Measurements from ENCODE around the gene PPP1CB.

Gene PPP1CB

GRCh38 chr2:28752631-28753376 is 1.2 kb downstream of the PPP1CB start:
- H2AFZ ChIP-seq (ENCODE audit: low read length): no peak overlapping the region
- peaks cover 35% of the 10 kb centered on the region for H4K20me1 ChIP-seq (ENCODE audit: insufficient read depth, low read length)
- no peaks in the 10 kb centered on the region for H3K36me3 ChIP-seq (replicated peaks; ENCODE audit: insufficient read depth, low read length)
- peaks cover 22% of the 10 kb centered on the region for H3K4me1 ChIP-seq (ENCODE audit: low read length)
- H3K9ac ChIP-seq (ENCODE audit: low read length): peak overlapping the region; percentile 97
- H3F3A ChIP-seq (ENCODE audit: insufficient read depth, low read length): peaks cover 15% of the 10 kb centered on the region
- peak overlapping the region; percentile 69 for H3K4me2 ChIP-seq (ENCODE audit: low read depth, low read length)
- H3K4me3 ChIP-seq (ENCODE audit: low read length): peak overlapping the region; percentile 93
- H3K27me3 ChIP-seq (replicated peaks; ENCODE audit: insufficient read depth, low read length): no peaks in the 10 kb centered on the region
- H3K79me2 ChIP-seq (ENCODE audit: low read length): peaks cover 61% of the 10 kb centered on the region
- no peaks in the 10 kb centered on the region for H3K9me3 ChIP-seq (replicated peaks; ENCODE audit: insufficient read depth, low read length)
- H3K27ac ChIP-seq (ENCODE audit: low read length): peak overlapping the region; percentile 96
- TF ChIP-seq CTCF (IDR thresholded peaks at IDR 0.05; ENCODE audit: low read length): no peak
- TF ChIP-seq EZH2phosphoT487 (IDR thresholded peaks at IDR 0.05; ENCODE audit: low read length): no peak
- no peak for TF ChIP-seq EZH2 (optimal IDR thresholded peaks at IDR 0.05; ENCODE audit: low read depth, low read length)
- peak; percentile 9 for DNase-seq
- no peaks in the 10 kb centered on the region for H3K9me2 ChIP-seq (replicated peaks; ENCODE audit: insufficient read depth, low read length)

GRCh38 chr2:28754321-28754720 is 2.7 kb downstream of the PPP1CB start:
- TF ChIP-seq EZH2phosphoT487 (IDR thresholded peaks at IDR 0.05; ENCODE audit: low read length) (no peak), EZH2 (optimal IDR thresholded peaks at IDR 0.05; ENCODE audit: low read depth, low read length) (no peak), CTCF (IDR thresholded peaks at IDR 0.05; ENCODE audit: low read length) (no peak)
- H3K9ac ChIP-seq (ENCODE audit: low read length): no peak overlapping the region
- H3K4me2 ChIP-seq (ENCODE audit: low read depth, low read length): no peak overlapping the region
- no peaks in the 10 kb centered on the region for H3K27me3 ChIP-seq (replicated peaks; ENCODE audit: insufficient read depth, low read length)
- H3K79me2 ChIP-seq (ENCODE audit: low read length): peaks cover 76% of the 10 kb centered on the region
- H3K27ac ChIP-seq (ENCODE audit: low read length): no peak overlapping the region
- peaks cover 14% of the 10 kb centered on the region for H3K4me1 ChIP-seq (ENCODE audit: low read length)
- H3F3A ChIP-seq (ENCODE audit: insufficient read depth, low read length): peaks cover 15% of the 10 kb centered on the region
- no peak for DNase-seq
- no peaks in the 10 kb centered on the region for H3K36me3 ChIP-seq (replicated peaks; ENCODE audit: insufficient read depth, low read length)
- H3K9me3 ChIP-seq (replicated peaks; ENCODE audit: insufficient read depth, low read length): no peaks in the 10 kb centered on the region
- no peak overlapping the region for H3K4me3 ChIP-seq (ENCODE audit: low read length)
- H3K9me2 ChIP-seq (replicated peaks; ENCODE audit: insufficient read depth, low read length): no peaks in the 10 kb centered on the region
- H2AFZ ChIP-seq (ENCODE audit: low read length): no peak overlapping the region
- H4K20me1 ChIP-seq (ENCODE audit: insufficient read depth, low read length): peaks cover 48% of the 10 kb centered on the region

- peaks cover 9% of the 10 kb centered on the region for H3F3A ChIP-seq (ENCODE audit: insufficient read depth, low read length)
- no peaks in the 10 kb centered on the region for H3K9me2 ChIP-seq (replicated peaks; ENCODE audit: insufficient read depth, low read length)
- TF ChIP-seq CTCF (IDR thresholded peaks at IDR 0.05; ENCODE audit: low read length) (no peak), EZH2 (optimal IDR thresholded peaks at IDR 0.05; ENCODE audit: low read depth, low read length) (no peak), EZH2phosphoT487 (IDR thresholded peaks at IDR 0.05; ENCODE audit: low read length) (no peak)
- H3K4me3 ChIP-seq (ENCODE audit: low read length): no peak overlapping the region
- H3K79me2 ChIP-seq (ENCODE audit: low read length): peaks cover 87% of the 10 kb centered on the region
- no peak for DNase-seq
- H2AFZ ChIP-seq (ENCODE audit: low read length): no peak overlapping the region
- peaks cover 4% of the 10 kb centered on the region for H3K4me1 ChIP-seq (ENCODE audit: low read length)
- no peaks in the 10 kb centered on the region for H3K27me3 ChIP-seq (replicated peaks; ENCODE audit: insufficient read depth, low read length)
- H3K9ac ChIP-seq (ENCODE audit: low read length): no peak overlapping the region
- peaks cover 55% of the 10 kb centered on the region for H4K20me1 ChIP-seq (ENCODE audit: insufficient read depth, low read length)
- no peaks in the 10 kb centered on the region for H3K9me3 ChIP-seq (replicated peaks; ENCODE audit: insufficient read depth, low read length)
- H3K4me2 ChIP-seq (ENCODE audit: low read depth, low read length): no peak overlapping the region
- no peaks in the 10 kb centered on the region for H3K36me3 ChIP-seq (replicated peaks; ENCODE audit: insufficient read depth, low read length)
- H3K27ac ChIP-seq (ENCODE audit: low read length): no peak overlapping the region
These were observed 3.8 kb downstream of the PPP1CB start for GRCh38 chr2:28755421-28755820.
